NCI-H446 (cell line): ENCODE measurements around the gene DOCK9.

Experiments
- DNase-seq, 2 experiments: peaks; one replicate each; lab custom pipeline; 2025; lab: John Stamatoyannopoulos, UW

Gene DOCK9

DNA sequence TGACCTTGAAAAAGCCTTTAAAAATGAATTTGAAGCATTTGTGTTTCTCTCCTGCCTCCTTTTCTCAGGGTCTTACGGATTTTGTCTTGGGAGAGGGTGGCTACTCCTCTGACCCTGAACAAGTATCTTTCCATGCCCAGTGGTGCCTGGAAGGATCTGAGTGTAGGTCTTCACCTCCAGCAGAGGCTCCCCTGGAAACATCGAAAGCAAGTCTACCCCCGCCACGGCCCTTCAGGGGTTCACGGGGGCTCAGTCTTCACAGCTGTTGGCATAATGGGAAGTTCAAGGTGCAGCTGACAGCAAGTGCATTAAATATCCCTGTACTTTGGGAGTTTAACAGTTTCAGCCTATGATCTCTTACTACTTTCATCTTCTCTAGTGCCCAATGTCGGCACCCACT, 182.6 kb downstream of the DOCK9 start:
- DNase-seq = no peak

DNA sequence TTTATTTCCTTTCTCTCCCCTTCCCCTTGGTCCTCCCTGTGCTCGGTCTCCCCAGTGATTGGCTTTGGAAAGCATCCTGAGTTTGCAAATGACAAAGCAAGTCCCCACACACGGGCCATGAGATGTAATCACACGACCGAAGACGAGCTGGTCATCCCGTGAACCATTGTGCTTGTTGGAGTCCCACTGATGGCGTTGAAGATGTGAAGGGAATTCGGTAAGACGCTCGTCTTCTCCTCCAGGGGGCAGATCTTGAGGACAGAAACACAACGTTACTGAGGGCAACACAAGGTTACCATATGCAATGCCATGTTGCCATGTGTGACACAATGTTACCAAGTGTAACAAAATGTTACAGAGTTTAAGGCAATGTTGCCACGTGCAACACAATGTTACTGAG, 183.4 kb downstream of the DOCK9 start:
- DNase-seq = no peak

DNA sequence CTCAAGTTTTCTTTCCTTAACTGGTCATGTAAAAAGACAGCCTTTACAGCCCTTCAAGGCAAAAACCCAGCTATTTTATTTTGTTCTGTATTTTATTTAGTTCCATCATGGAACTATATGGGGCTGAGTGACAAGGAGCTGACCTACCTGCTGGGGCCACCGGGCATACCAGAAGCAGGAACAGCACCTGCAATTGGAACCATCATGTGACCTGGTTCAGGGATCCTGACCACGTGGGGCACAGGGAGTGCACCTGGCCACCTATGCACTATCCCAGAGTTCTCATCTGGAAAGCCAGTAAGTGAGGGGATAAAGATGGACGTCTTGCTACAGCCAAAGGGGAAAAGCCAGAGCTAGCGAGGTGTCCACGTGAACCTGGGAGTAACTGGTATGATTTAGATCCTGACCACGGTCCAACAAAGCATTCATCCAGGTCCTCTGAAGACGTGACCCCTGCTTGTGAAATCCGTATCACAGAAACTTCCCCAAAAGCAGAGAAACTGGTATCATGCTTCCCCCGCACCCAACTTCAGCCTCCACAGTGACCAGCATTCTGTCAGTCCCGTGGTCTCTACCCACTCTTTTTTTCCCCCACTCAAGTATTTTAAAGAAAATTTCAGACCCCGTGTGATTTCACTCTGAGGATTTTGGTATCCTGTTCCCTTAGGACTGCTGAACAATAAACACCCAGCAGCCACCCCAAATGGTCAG, 184.9 kb downstream of the DOCK9 start:
- DNase-seq = no peak

DNA sequence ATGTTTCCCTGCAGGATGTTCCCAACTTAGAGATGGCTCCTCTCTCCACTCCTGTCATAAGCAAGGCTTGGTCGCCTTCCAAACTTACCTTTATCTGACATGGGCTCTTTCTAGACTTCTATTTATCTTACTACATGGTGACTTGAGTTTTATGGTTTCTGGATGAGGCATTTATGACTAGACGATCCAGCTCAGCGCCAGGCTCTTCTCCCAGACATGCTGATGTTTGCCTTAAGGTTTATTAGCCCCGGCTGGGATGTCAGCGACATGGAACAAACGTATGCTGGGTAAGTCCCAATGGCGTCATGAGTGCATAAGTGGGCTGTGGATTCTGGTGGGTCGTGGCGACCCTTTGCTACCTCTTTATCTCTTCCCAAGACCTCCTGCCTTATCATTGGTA, 185.5 kb downstream of the DOCK9 start:
- no peak for DNase-seq

DNA sequence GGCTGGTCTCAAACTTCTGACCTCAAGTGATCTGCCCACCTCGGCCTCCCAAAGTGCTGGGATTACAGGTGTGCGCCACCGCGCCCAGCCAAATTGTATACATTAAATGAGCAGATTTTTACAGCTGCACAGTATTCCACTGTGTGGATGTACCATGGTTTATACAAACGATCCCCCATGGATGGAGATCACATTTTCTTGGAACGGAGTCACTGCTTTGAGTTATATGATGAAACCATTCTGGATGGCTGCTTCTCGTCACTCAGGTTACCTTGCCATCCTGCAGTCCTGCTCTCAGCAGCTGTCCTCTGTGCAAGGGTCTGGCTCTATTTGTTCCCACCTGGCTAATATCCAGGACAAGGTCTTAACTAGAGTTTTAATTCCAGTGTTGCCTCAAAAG, 186.3 kb downstream of the DOCK9 start:
- DNase-seq = no peak

DNA sequence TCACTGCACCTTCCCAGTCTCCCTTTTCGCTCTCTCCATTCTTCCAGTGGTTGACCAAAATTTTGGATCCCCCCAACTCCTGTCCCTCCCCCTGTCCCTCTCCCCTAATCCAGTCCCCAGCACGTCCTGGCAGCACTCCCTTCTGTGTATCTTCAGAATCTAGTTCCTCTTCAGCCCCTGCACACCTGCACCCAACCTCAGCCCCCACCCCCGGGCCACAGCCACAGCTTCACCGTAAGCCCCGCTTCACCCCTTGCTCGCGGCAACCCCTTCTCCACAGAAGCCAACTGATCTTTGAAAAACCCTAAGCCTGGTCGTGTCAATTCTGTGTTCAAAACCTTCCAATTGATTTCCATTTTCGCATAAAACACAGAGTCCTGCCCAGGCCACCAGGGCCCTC, 189.9 kb downstream of the DOCK9 start:
- DNase-seq = no peak

DNA sequence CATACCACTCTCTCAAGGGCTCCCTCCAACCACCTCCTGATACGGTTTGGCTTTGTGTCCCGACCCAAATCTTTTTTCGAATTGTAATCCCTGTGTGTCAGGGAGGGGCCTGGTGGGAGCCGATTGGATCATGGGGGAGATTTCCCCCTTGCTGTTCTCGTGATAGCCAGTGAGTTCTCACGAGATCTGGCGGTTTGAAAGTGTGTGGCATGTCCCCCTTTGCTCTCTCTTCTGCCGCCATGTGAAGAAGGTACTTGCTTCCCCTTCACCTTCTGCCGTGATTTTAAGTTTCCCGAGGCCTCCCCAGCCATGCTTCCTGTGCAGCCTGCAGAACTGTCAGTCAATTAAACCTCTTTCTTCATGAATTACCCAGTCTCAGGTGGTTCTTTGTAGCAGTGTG, 190.7 kb downstream of the DOCK9 start:
- no peak for DNase-seq

DNA sequence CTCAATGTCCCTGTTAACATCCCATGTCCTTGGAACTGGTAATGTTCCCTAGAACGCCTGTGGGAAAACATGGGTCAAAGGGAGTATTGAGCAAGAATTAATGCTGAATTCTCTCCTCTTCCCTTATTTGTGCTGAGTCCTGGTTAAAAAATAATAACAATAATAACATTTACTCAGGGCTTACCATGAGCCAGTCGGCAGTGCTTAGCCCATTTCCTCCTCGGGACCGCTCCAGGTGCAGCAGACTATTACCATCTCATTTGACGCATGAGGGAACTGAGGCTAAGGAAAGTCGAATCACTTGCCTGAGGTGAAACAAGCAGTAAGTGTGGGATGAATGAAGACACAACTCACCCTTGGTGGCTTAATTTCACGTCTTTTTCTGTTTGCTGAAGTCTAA, 191.8 kb downstream of the DOCK9 start:
- no peak for DNase-seq

DNA sequence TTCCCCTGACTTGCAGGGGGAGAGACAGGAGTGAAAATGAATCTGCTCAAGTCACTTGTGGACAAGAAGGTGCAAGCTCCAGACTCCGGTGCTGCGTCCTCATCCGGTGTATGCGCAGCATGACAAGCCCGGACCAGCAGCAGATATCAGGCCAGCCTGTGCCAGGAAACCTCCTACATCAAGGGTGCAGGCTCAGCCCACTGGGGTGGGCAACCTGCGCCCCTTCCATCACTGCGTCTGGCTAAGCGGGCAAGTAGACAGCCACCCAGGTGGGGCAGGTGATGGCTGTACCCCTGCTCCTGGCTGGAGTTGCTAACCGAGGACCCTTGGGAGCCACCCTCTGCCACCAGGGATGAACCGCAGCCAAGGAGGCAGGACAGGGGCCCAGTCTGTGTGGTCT, 192.5 kb downstream of the DOCK9 start:
- no peak for DNase-seq

DNA sequence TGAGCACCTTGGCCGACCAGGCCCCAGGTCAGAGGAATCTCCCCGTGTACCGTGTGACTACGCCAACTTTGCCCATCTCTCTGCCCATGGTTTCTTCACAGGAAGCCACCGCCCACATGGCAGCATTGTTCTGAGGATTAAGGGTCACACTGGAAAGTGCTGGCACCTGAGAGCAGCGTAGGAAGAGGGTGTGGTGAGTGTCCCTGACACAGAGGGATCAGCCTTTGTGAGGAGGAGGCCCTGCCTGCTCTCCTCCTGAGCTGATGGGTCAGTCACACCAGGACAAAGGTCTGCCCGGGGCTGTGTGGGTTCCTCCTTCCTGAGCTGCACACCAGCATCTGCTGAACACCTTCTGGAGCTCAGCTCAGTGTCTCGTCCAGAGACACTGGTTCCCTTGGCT, 193.2 kb downstream of the DOCK9 start:
- DNase-seq = no peak

DNA sequence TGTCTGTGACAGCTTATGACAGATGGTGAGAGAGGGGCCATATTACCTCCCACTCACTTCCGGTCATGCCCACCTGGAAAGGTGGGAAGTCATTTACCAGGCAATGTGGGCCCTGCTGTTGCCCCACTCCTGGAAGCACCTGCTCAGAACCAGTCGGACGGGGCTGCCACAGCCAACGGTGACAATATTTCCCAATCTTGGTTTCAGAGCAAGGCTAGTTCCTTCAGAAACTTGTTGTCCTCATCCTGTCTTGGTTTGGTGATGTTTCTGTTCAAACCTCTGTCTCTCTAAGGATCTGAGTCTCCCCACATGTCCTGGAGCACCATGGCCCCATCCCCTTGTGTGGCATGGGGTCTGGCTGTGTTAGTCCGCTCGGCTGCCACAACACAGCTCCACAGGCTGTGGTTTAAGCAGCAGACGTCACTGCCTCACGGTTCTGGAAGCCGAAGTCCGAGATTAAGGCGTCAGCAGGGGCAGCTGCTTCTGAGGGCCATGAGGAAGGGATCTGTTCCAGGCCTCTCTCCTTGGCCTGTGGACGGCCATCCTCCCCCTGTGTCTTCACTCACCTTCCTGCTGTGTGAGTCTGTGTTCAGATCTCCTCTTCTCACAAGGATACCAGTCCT, 193.9 kb downstream of the DOCK9 start:
- no peak for DNase-seq

DNA sequence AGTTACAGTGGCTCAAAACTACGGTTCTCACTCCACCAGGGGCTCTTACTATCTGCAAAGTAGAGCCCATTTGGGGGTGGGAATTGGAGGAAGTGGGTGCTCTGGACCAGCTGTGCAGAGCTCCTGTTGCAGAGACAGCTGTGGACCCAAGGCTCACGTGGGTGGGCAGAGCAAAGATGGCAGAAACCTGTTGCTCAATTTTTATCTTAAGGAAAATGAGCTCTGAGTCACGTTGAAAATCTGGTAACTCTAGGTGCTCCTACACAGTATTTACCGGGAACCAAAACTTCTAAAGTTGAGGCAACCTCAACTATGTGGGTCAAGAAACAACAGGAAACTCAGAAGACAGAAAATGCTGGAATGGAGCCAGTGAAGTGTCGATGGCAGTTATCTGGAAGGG, 195.2 kb downstream of the DOCK9 start:
- no peak for DNase-seq

DNA sequence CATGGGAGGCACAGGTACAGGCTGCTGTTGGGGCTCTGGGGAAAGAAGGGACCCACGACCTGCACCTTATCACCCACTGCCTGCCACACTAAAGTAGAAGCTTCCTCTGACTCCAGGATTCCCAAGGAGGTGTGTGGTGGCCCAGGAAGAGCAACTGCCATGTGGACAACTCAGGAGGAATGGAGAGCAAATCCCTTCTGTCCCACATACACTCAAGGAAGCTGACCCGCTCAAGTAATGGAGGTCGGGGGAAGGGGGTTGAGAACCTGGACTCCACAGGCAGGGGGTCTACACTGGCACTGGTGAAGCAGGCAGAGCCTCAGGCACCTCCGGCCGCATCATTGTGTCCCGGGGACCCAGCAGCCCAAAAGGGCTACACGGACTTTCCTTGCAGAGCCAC, 196.0 kb downstream of the DOCK9 start:
- no peak for DNase-seq

DNA sequence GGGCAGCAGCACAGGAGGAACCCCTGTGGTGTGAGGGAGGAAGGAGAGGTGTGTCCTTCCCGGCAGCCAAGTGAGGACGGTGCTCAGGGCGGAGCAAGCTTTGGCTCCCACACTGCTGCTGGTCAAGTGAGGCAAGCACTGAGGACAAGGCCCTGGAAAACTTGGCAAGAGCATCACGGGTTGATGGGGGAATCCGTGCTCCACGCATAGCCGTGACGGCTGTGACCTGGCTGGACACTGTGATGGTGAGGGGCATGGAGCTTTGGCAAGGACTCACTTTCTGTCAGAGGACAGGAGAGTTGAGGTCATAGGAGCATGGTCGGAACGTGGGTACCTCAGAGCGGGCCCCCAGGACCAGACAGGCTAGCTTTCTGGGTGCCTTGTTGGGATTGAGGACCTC, 196.4 kb downstream of the DOCK9 start:
- DNase-seq = no peak

DNA sequence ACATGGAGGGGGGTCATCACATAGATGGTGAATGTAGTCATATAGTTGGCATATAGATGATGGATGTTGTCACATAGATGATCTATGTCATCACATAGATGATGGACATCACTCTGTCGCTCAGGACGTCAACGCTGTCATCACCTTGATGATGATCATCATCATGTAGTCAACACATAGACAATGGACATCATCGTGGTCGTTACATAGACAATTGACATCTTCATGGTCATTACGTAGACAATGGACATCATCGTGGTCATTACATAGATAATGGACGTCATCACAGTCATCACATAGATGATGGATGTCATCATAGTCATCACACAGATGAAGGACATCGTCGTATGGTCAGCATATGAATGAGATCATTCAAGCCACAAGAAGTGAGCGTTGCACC, 196.8 kb downstream of the DOCK9 start:
- DNase-seq = no peak

DNA sequence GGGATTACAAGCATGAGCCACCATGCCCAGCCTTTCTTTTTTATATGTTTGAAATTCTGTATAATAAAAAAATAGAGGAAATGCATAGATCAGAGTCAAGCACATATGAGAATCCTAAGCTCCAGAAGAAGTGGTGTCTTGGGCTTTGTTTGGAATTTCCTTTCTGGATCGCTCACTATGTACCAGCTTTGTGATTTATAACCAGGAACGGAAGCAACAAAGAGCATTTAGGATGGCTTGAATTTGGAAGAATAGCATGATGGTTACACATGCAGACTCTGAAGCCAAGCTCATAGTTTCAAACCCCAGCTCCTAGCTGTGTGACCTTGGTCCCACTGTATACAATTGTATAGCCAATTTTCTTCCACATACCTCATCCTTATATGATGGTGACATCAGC, 197.4 kb downstream of the DOCK9 start:
- DNase-seq = no peak

DNA sequence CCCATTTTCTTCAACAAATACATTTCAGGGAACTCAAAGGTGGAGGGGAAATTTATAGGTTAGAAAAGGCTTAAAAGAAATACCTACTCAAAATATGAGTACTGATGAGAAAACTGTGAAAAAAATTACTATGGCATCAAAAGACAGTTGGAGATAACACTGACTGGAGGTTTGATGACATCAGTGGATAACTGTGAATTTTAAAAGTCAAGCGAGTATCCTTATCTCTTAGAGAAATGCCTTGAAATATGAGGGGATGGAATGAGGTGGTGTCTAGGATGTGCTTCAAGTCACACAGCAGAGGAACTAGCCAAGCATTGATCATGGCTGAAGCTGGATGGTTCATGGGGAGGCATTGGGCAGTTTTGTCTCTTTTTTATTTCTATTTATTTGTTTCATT, 198.2 kb downstream of the DOCK9 start:
- DNase-seq = no peak

DNA sequence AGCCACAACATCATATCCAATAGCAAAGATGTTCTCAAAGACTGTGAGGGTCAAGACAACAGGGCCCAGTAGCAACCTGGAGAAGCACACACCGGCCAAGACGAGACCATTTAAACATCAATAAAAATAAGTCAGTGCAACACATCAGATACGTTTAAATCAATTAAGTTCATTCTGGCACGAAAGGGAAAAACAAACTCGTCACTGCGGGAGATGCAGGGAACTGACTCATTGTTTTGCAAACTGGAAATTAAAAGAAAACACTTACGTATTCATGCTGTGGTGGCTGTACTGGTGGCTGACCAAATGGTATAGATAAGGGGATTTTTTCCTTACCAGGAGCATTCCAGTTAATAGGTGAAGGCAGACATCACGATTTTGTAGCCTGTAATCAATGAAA, 199.1 kb downstream of the DOCK9 start:
- no peak for DNase-seq

DNA sequence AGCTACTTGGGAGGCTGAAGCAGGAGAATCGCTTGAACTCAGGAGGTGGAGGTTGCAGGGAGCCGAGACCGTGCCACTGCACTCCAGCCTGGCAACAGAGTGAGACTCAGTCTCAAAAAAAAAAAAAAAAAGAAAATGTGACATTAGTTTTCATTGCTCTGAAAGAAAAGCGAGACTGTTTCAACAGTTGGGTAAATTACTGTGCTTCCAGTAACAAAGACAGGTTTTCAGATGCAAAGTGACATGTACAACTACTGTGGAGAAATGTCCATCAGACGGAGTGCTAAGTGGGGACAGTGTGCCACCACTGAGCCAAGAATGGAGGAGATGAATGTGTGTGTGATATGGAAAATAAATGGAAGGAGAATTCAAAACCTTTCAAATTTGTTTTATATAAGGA, 201.2 kb downstream of the DOCK9 start:
- no peak for DNase-seq

DNA sequence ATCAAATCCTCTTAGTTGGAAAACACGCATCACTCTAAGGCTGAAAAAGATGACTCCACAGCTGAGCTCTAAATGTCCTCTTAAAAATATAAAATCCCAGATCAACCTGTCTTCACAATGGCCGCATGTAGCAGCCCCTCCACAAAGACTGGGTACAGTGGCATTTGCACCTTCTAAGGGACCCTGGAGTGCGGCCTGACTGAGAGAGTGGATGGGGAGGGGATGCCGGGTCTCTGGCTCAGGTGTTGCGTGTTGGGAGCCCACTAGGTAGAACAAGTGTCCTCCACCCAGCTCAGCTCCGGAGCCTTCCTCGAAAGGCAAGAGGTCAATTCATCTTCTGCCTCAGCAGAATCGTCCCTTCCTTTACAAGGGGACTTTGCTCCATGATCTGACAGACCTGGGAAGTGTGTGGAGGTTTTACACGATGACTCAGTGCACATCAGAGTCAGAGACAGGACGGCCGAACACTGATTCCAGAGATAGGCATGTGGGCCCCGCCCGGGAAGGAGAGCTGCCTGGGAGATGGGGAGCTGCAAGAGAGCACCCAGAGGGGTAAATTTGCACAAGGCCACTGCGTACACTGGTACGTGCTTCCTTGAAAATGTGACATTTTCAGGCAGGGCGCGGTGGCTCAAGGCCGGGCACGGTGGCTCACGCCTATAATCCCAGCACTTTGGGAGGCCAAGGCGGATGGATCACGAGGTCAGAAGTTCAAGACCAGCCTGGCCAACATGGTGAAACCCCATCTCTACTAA, 201.8 kb downstream of the DOCK9 start:
- no peak for DNase-seq

DNA sequence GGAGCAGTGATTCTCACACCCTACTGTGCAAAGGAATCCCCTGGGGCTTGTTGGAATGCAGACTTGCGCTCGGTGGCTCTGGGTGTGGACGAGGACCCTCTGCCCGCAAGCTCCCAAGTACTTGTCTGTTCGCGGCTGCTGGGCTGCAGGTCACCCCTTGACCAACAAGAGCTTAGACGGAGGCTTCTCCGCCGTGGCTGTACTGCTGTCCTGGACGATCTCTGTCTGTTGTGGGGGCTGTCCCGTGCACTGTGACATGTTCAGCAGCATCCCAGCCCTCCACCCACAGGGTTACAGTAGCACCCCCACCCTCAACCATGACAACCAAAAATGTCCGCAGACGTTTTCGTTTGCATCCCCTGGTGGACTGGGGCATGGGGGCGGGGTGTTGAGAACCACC, 202.5 kb downstream of the DOCK9 start:
- DNase-seq = no peak

DNA sequence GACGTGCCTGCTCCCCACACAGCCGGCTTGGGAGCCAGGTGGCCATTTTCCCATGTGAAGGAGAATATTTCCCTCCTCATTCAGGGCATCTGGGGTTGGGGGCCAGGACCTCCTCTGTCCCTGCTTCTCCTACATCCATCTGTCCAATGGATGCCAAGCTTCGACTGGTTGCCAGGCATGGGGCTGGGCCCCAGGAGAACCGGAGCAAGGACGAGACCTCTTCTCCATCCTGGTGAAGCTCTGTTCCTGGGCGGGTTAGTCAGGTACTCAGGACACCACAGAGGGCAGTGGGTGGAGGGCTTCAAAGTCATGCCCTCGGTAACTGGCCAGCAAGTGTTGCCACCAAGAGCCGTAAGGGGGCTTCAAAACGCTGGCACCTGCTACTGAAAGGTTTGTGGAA, 203.1 kb downstream of the DOCK9 start:
- DNase-seq = no peak

DNA sequence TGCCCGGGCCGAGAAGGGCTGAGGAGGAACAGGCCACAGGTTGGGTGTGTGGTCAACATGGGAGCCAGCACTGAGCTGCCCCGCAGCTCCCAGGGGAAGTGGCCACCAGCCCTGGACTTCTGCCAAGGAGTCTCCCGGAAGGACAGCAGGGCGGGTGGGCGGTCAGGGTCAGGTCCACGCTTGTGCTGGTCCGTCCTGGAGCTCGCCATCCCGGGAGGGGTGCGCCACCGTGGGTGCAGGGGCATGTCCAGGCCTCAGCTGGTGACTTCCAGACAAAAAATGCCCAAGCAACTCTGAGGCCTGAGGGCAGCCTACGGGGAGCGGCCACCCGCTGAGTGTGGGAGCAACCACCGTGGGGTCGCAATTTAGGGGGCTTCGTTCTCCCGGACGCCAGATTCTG, 203.9 kb downstream of the DOCK9 start:
- no peak for DNase-seq
